A549 (cell line): ENCODE measurements around the gene SLC7A4.

Experiments
- CBX8 ChIP-seq: fragments of 200-600 bp; sonication (generic); IDR thresholded peaks from 2 replicates; pipeline ENCODE4 v1.6.1; 2016
- POLR2A ChIP-seq: IDR thresholded peaks from 2 replicates; pipeline ENCODE4 v1.6.1; 2012; ENCODE audit warnings: mild to moderate bottlenecking, low read length
- RAD21 ChIP-seq, 2 experiments: fragments of >200 bp in 1 of 2; sonication (Bioruptor Twin) in 1 of 2; formaldehyde crosslinking in 1 of 2; IDR thresholded peaks in 1 of 2; conservative IDR thresholded peaks in 1 of 2; 2 replicates in 1 of 2; 3 replicates in 1 of 2; pipeline ENCODE4 v1.6.1; 2012 to 2018; ENCODE audit warnings: inconsistent platforms in 1 of 2
- RFX5 ChIP-seq: fragments of 450-650 bp; IDR thresholded peaks from 2 replicates; pipeline ENCODE4 v1.7.1; 2014; ENCODE audit warnings: antibody characterized with exemption, mild to moderate bottlenecking, moderate library complexity
- TF ChIP-seq, protein P1 (sequence below): fragments of >200 bp; sonication (Bioruptor Twin); formaldehyde crosslinking; IDR thresholded peaks from 3 replicates; pipeline ENCODE4 v1.5.1; 2016

DNA sequence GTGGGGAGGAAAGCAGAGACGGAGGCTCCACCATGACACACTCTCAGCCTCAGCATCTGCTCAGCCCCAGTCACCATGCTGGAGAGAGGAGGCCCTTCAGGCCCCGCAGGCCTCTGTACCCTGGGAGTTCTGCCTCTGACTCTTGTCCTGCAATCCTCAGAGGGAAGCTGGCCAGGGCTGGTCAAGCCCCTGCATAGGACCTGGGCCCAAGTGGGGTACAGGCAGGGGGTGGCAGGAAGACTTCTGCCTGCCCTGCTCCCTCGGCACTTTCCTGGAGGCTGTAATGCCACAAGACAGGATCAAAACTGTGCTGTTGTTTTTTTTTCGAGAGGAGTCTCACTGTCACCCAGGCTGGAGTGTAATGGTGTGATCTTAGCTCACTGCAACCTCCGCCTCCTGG lies 47.1 kb upstream of the SLC7A4 start:
- TF ChIP-seq, protein P1, sequence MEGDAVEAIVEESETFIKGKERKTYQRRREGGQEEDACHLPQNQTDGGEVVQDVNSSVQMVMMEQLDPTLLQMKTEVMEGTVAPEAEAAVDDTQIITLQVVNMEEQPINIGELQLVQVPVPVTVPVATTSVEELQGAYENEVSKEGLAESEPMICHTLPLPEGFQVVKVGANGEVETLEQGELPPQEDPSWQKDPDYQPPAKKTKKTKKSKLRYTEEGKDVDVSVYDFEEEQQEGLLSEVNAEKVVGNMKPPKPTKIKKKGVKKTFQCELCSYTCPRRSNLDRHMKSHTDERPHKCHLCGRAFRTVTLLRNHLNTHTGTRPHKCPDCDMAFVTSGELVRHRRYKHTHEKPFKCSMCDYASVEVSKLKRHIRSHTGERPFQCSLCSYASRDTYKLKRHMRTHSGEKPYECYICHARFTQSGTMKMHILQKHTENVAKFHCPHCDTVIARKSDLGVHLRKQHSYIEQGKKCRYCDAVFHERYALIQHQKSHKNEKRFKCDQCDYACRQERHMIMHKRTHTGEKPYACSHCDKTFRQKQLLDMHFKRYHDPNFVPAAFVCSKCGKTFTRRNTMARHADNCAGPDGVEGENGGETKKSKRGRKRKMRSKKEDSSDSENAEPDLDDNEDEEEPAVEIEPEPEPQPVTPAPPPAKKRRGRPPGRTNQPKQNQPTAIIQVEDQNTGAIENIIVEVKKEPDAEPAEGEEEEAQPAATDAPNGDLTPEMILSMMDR: no peak
- TF ChIP-seq POLR2A (no peak), RAD21 (conservative IDR thresholded peaks at IDR 0.05 in 1 of 2, IDR thresholded peaks at IDR 0.05 in 1 of 2) (no peak), RFX5 (no peak), CBX8 (no peak)
